ENCODE data around the gene AMBP. TPM values are rescaled to one million over a fixed set of nuclear protein-coding genes. Genes with fewer than 3 reads are reported as not detected.

AMBP gene
- total RNA-seq, 2 experiments from 2014 or later: not detected

GRCh38 chr9:114096041-114096511, 18.0 kb upstream of the AMBP start:
- DNase-seq: peak; percentile 16
- ChIA-PET CTCF (interaction anchor here (1.4 to 5.4 kb wide), 3 partner anchors 12 to 195 kb away, joined by 5 to 40 read pairs (median 5); no protein-coding TSS in a partner anchor), POLR2A (no interaction called here)
- H3K4me3 Mint-ChIP-seq: no peak overlapping the region
- intact Hi-C loops (cut with micrococcal nuclease): no loop called here
- H3K9me3 Mint-ChIP-seq: no peaks in the 10 kb centered on the region
- no peaks in the 10 kb centered on the region for H3K36me3 Mint-ChIP-seq
- H3K27ac Mint-ChIP-seq: no peak overlapping the region
- peaks cover 5% of the 10 kb centered on the region for H3K4me1 Mint-ChIP-seq (ENCODE audit: low read depth)
- peaks cover 36% of the 10 kb centered on the region for H3K27me3 Mint-ChIP-seq

DNA sequence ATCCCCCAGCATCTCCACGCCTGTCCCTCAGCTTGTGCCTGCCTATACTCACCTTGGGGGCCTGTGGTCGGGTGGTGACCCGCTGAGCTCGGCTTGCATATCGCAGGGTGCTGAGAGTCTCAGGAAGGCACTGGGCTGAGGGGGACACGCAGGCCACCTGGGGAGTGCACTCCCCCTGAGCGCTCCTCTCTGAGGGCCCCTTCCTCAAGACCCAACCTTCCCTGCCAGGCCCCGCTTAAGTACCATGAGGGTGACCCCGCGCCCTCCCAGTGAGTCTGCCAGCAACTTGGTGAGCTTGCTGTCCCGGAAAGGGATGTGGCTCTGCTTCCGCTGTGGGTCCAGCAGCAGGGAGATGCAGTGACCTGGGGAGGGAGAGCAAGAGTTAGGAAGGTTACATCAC, 16.9 kb upstream of the AMBP start:
- no peak overlapping the region for H3K4me3 Mint-ChIP-seq
- H3K36me3 Mint-ChIP-seq: no peaks in the 10 kb centered on the region
- no peak for DNase-seq
- peaks cover 5% of the 10 kb centered on the region for H3K4me1 Mint-ChIP-seq (ENCODE audit: low read depth)
- CTCF ChIA-PET: interaction anchor here (5.4 kb wide), 1 partner anchor 12 kb away, joined by 40 read pairs; no protein-coding TSS in a partner anchor
- no peak overlapping the region for H3K27ac Mint-ChIP-seq
- no peaks in the 10 kb centered on the region for H3K9me3 Mint-ChIP-seq
- H3K27me3 Mint-ChIP-seq: peaks cover 33% of the 10 kb centered on the region
- POLR2A ChIA-PET: no interaction called here
- intact Hi-C loops (cut with micrococcal nuclease): no loop called here

DNA sequence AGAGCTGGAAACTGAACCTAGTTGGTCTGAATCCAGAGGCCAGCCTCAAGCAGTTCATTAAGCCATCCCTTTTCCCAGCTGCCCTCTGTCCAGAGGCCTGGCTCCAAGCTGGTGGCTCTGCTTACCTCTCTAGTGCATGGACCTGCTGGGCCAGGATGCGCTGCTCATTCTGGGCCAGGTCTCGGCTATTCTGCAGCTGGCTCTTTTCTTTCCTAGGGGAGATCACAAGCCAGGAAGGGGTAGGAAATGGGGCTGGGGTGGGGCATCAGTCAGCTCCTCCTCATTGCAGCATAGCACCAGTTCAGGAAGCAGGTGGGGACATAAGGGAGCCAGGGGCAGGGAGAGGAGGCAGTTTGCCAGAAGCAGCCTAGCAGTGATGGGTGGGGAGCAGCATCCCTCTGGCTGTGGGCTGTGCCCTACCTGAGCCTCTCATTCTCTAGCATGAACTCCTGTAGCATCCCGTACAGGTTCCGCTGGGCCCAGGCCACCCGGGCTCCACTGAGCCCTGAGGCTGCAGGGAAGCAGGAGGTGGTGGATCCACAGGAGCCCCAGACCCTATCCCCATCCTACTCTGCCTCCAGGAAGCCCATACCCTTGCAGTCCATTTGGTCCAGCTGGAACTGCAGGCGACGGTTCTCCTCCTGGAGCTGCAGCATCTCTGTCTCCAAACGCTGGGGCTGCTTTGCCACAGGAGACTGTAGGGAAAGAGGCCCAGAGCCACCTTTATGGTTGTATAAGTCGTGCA, 15.8 kb upstream of the AMBP start:
- H3K4me3 Mint-ChIP-seq: no peak overlapping the region
- intact Hi-C loops (cut with micrococcal nuclease): no loop called here
- H3K9me3 Mint-ChIP-seq: no peaks in the 10 kb centered on the region
- H3K27ac Mint-ChIP-seq: no peak overlapping the region
- CTCF ChIA-PET: interaction anchor here (5.4 kb wide), 1 partner anchor 11 kb away, joined by 40 read pairs; no protein-coding TSS in a partner anchor
- no peaks in the 10 kb centered on the region for H3K36me3 Mint-ChIP-seq
- H3K27me3 Mint-ChIP-seq: peaks cover 28% of the 10 kb centered on the region
- DNase-seq: no peak
- H3K4me1 Mint-ChIP-seq (ENCODE audit: low read depth): peaks cover 5% of the 10 kb centered on the region
- POLR2A ChIA-PET: no interaction called here

GRCh38 chr9:114093031-114093471, 15.0 kb upstream of the AMBP start:
- POLR2A ChIA-PET: no interaction called here
- intact Hi-C loops (cut with micrococcal nuclease): no loop called here
- CTCF ChIA-PET: interaction anchor here (5.4 kb wide), 1 partner anchor 10 kb away, joined by 40 read pairs; no protein-coding TSS in a partner anchor
- no peak overlapping the region for H3K4me3 Mint-ChIP-seq
- H3K36me3 Mint-ChIP-seq: no peaks in the 10 kb centered on the region
- H3K27ac Mint-ChIP-seq: no peak overlapping the region
- H3K27me3 Mint-ChIP-seq: peaks cover 26% of the 10 kb centered on the region
- no peaks in the 10 kb centered on the region for H3K9me3 Mint-ChIP-seq
- H3K4me1 Mint-ChIP-seq (ENCODE audit: low read depth): peaks cover 5% of the 10 kb centered on the region
- no peak for DNase-seq

GRCh38 chr9:114092336-114092735, 14.2 kb upstream of the AMBP start:
- no peaks in the 10 kb centered on the region for H3K36me3 Mint-ChIP-seq
- DNase-seq: no peak
- H3K27me3 Mint-ChIP-seq: peaks cover 22% of the 10 kb centered on the region
- intact Hi-C loops (cut with micrococcal nuclease): no loop called here
- H3K9me3 Mint-ChIP-seq: no peaks in the 10 kb centered on the region
- no peak overlapping the region for H3K4me3 Mint-ChIP-seq
- no peaks in the 10 kb centered on the region for H3K4me1 Mint-ChIP-seq (ENCODE audit: low read depth)
- no peak overlapping the region for H3K27ac Mint-ChIP-seq
- POLR2A ChIA-PET: no interaction called here
- CTCF ChIA-PET: interaction anchor here (1.4 to 5.4 kb wide), 2 partner anchors 9 to 10 kb away, joined by 10 to 40 read pairs; no protein-coding TSS in a partner anchor

DNA sequence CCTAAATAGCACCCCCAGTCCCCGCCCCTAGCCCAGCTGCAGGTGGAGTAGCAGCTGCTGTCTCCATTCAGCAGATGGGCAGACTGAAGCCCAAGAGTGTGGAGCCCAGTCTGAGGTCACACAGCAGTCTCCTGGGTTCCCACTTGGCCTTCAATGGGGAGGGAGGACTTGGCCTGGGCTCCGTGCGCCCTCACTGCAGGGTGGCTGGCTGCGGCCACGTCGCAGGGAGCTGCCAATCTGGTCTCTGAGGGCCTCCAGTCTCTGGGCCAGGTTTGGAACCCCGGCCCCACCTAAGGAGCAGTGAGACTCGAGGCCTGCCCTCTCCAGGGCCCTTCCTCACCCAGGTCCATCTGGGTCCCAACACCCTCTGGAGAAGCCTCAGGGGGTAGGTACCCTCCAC, 13.6 kb upstream of the AMBP start:
- no peak overlapping the region for H3K27ac Mint-ChIP-seq
- H3K9me3 Mint-ChIP-seq: no peaks in the 10 kb centered on the region
- H3K4me1 Mint-ChIP-seq (ENCODE audit: low read depth): no peaks in the 10 kb centered on the region
- CTCF ChIA-PET: interaction anchor here (1.4 kb wide), 1 partner anchor 10 kb away, joined by 10 read pairs; no protein-coding TSS in a partner anchor
- peaks cover 20% of the 10 kb centered on the region for H3K27me3 Mint-ChIP-seq
- POLR2A ChIA-PET: no interaction called here
- no peaks in the 10 kb centered on the region for H3K36me3 Mint-ChIP-seq
- H3K4me3 Mint-ChIP-seq: no peak overlapping the region
- intact Hi-C loops (cut with micrococcal nuclease): no loop called here
- no peak for DNase-seq

- DNase-seq: no peak
- Mint-ChIP-seq H3K9me3 (no peaks in the 10 kb centered on the region), H3K4me1 (ENCODE audit: low read depth) (no peaks in the 10 kb centered on the region), H3K4me3 (no peak overlapping the region), H3K36me3 (no peaks in the 10 kb centered on the region), H3K27ac (no peak overlapping the region), H3K27me3 (peaks cover 13% of the 10 kb centered on the region)
- intact Hi-C loops (cut with micrococcal nuclease): no loop called here
- ChIA-PET POLR2A (no interaction called here), CTCF (interaction anchor here (1.4 kb wide), 1 partner anchor 9 kb away, joined by 10 read pairs; no protein-coding TSS in a partner anchor)
Measured at GRCh38 chr9:114090798-114091197, 12.7 kb upstream of the AMBP start.

GRCh38 chr9:114089206-114089840, 11.2 kb upstream of the AMBP start:
- no peak overlapping the region for H3K27ac Mint-ChIP-seq
- intact Hi-C loops (cut with micrococcal nuclease): no loop called here

DNA sequence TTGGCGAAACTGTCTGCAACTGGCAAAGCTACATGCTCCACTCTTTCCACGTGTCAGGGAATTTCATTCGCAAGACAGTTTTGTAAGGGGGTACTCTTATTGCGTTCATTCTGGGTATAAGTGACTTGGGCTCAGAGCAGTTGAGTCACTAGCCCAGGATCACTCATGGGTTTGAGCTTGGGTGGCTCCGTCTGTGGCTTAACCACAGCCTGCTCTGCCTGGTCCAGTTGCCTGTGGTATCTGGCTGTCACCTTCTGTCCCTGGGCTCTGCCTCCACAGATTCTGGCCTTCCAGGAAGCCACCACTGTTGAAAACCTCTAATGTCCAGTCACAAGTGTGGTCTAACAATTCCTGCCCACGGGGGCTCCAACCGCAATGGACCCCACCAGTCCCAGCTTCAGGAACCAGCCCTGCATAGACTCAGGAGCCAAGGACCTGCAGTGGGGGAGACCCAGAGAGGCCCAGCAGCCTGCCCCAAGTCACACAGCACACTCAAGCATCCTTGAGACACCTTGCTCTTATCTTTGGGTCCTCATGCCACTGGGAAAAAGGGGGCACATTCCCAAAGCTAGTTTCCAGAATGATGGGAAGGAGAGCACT, 10.6 kb upstream of the AMBP start:
- Mint-ChIP-seq H3K36me3 (no peaks in the 10 kb centered on the region), H3K9me3 (no peaks in the 10 kb centered on the region), H3K4me1 (ENCODE audit: low read depth) (no peaks in the 10 kb centered on the region), H3K27me3 (peaks cover 5% of the 10 kb centered on the region), H3K27ac (no peak overlapping the region), H3K4me3 (no peak overlapping the region)
- DNase-seq: no peak
- CTCF ChIA-PET: interaction anchor here (1.0 to 2.3 kb wide), 2 partner anchors 19 to 202 kb away, joined by 3 to 9 read pairs; no protein-coding TSS in a partner anchor
- intact Hi-C loops (cut with micrococcal nuclease): no loop called here
- POLR2A ChIA-PET: no interaction called here

More at GRCh38 chr9:114089206-114089840, 11.2 kb upstream of the AMBP start:
- Mint-ChIP-seq H3K9me3 (no peaks in the 10 kb centered on the region), H3K4me3 (no peak overlapping the region), H3K4me1 (ENCODE audit: low read depth) (no peaks in the 10 kb centered on the region), H3K36me3 (no peaks in the 10 kb centered on the region), H3K27me3 (peaks cover 7% of the 10 kb centered on the region)
- ChIA-PET POLR2A (no interaction called here), CTCF (interaction anchor here (1.0 to 2.3 kb wide), 3 partner anchors 18 to 201 kb away, joined by 3 to 9 read pairs (median 3); no protein-coding TSS in a partner anchor)
- no peak for DNase-seq

GRCh38 chr9:114087721-114088120, 9.6 kb upstream of the AMBP start:
- H3K4me3 Mint-ChIP-seq: no peak overlapping the region
- H3K9me3 Mint-ChIP-seq: no peaks in the 10 kb centered on the region
- POLR2A ChIA-PET: no interaction called here
- CTCF ChIA-PET: interaction anchor here (1.0 kb wide), 1 partner anchor 20 kb away, joined by 3 read pairs; no protein-coding TSS in a partner anchor
- H3K27ac Mint-ChIP-seq: no peak overlapping the region
- intact Hi-C loops (cut with micrococcal nuclease): no loop called here
- DNase-seq: no peak
- H3K4me1 Mint-ChIP-seq (ENCODE audit: low read depth): no peaks in the 10 kb centered on the region
- H3K36me3 Mint-ChIP-seq: no peaks in the 10 kb centered on the region
- H3K27me3 Mint-ChIP-seq: peaks cover 1% of the 10 kb centered on the region

- intact Hi-C loops (cut with micrococcal nuclease): no loop called here
- H3K27me3 Mint-ChIP-seq: peaks cover 1% of the 10 kb centered on the region
- no peak overlapping the region for H3K27ac Mint-ChIP-seq
- POLR2A ChIA-PET: no interaction called here
- no peak overlapping the region for H3K4me3 Mint-ChIP-seq
- no peaks in the 10 kb centered on the region for H3K36me3 Mint-ChIP-seq
- DNase-seq: no peak
- H3K9me3 Mint-ChIP-seq: no peaks in the 10 kb centered on the region
- CTCF ChIA-PET: no interaction called here
- H3K4me1 Mint-ChIP-seq (ENCODE audit: low read depth): no peaks in the 10 kb centered on the region
Measured at GRCh38 chr9:114086607-114087006, 8.5 kb upstream of the AMBP start.

GRCh38 chr9:114086009-114086408, 7.9 kb upstream of the AMBP start:
- Mint-ChIP-seq H3K4me3 (no peak overlapping the region), H3K36me3 (no peaks in the 10 kb centered on the region), H3K27ac (no peak overlapping the region), H3K4me1 (ENCODE audit: low read depth) (no peaks in the 10 kb centered on the region), H3K9me3 (no peaks in the 10 kb centered on the region), H3K27me3 (no peaks in the 10 kb centered on the region)
- intact Hi-C loops (cut with micrococcal nuclease): no loop called here
- POLR2A ChIA-PET: no interaction called here
- DNase-seq: no peak
- CTCF ChIA-PET: interaction anchor here (7.5 kb wide), 1 partner anchor 206 kb away, joined by 92 read pairs; no protein-coding TSS in a partner anchor
